H1 (cell line): ENCODE data around the gene PCDHGB1. TPM values are rescaled to one million over a fixed set of nuclear protein-coding genes. Genes with fewer than 3 reads are reported as not detected.
"Not testable (repeated sequence)": the region's sequence is repeated elsewhere in the genome, so short reads cannot be mapped to it uniquely, and the experiment has no call there.

Experiments used
- CTCF ChIA-PET: fragments of 300-600 bp; sonication (Branson Sonifier 250); formaldehyde crosslinking; loops from one replicate; lab custom pipeline; 2021; ENCODE audit not compliant: partially characterized antibody; lab: Charles Lee
- POLR2A ChIA-PET: fragments of 300-600 bp; sonication (Branson Sonifier 250); formaldehyde crosslinking; loops from one replicate; lab custom pipeline; 2021; ENCODE audit warnings: inconsistent platforms; ENCODE audit not compliant: partially characterized antibody; lab: Charles Lee
- DNase-seq, 2 experiments: peaks; one replicate each; pipeline versions ENCODE4 v3.0.0 to v3.0.0-alpha.2; 2010 to 2022; ENCODE audit warnings: low spot score in 2 of 2, low read depth in 1 of 2, mixed read lengths in 1 of 2
- FAIRE-seq: peaks from 2 replicates; lab custom pipeline; 2011; peaks lifted over from hg19 to GRCh38; lab: Jason Lieb, UNC
- H2AFZ ChIP-seq: 2 replicates; pipeline ENCODE4 v1.8.1; 2012; ENCODE audit warnings: low read length, inconsistent platforms
- H2AK5ac ChIP-seq: 2 replicates; pipeline ENCODE4 v1.6.1; 2013; ENCODE audit warnings: low read depth, low read length
- H2BK120ac ChIP-seq: replicated peaks from 2 replicates; pipeline ENCODE3; 2013; ENCODE audit warnings: low read depth, low read length, inconsistent platforms
- H2BK12ac ChIP-seq: 2 replicates; pipeline ENCODE4 v1.6.1; 2013; ENCODE audit warnings: low read depth, low read length
- H2BK15ac ChIP-seq: 2 replicates; pipeline ENCODE4 v1.6.1; 2013; ENCODE audit warnings: low read length
- H2BK20ac ChIP-seq: 2 replicates; pipeline ENCODE4 v1.6.1; 2013; ENCODE audit warnings: low read length
- H2BK5ac ChIP-seq: 2 replicates; pipeline ENCODE4 v1.6.1; 2013; ENCODE audit warnings: low read depth, low read length
- H3K14ac ChIP-seq: 2 replicates; pipeline ENCODE4 v1.6.1; 2013; ENCODE audit warnings: inconsistent platforms; ENCODE audit not compliant: insufficient read length
- H3K18ac ChIP-seq: 2 replicates; pipeline ENCODE4 v1.6.1; 2013; ENCODE audit warnings: low read length; ENCODE audit errors: extremely low read depth
- H3K23ac ChIP-seq: 2 replicates; pipeline ENCODE4 v1.6.1; 2013; ENCODE audit warnings: inconsistent platforms; ENCODE audit not compliant: insufficient read length
- H3K23me2 ChIP-seq: 2 replicates; pipeline ENCODE4 v1.6.1; 2013; ENCODE audit warnings: low read depth, low read length
- H3K27ac ChIP-seq: 2 replicates; pipeline ENCODE4 v1.6.1; 2011; ENCODE audit warnings: low read depth, low read length, inconsistent platforms
- H3K27me3 ChIP-seq, 4 experiments: replicated peaks in 1 of 4; 1 replicate in 1 of 4; 2 replicates in 3 of 4; pipeline versions ENCODE4 v1.6.1 to v1.8.1; 2011 to 2013; ENCODE audit warnings: low read length in 3 of 4, mild to moderate bottlenecking in 3 of 4, inconsistent platforms in 2 of 4, mixed read lengths in 2 of 4, moderate library complexity in 1 of 4; ENCODE audit not compliant: control insufficient read depth in 3 of 4, insufficient read depth in 3 of 4; ENCODE audit errors: extremely low read depth in 1 of 4
- H3K36me3 ChIP-seq, 4 experiments: 2 replicates each; pipeline versions ENCODE4 v1.6.1 to v1.8.1; 2011 to 2013; ENCODE audit warnings: mild to moderate bottlenecking in 4 of 4, low read length in 3 of 4, moderate library complexity in 2 of 4, control low read depth in 1 of 4, inconsistent platforms in 1 of 4; ENCODE audit not compliant: insufficient read depth in 4 of 4, control insufficient read depth in 2 of 4
- H3K4ac ChIP-seq: replicated peaks from 2 replicates; pipeline ENCODE3; 2013; ENCODE audit warnings: low read length, low read depth, mixed read lengths, inconsistent platforms; ENCODE audit not compliant: insufficient read length
- H3K4me1 ChIP-seq, 4 experiments: replicated peaks in 1 of 4; 1 replicate in 1 of 4; 2 replicates in 3 of 4; pipeline versions ENCODE4 v1.6.1 to v1.8.1; 2011 to 2013; ENCODE audit warnings: low read length in 3 of 4, inconsistent platforms in 2 of 4, mixed read lengths in 1 of 4; ENCODE audit not compliant: insufficient read depth in 4 of 4, control insufficient read depth in 3 of 4
- H3K4me2 ChIP-seq, 2 experiments: 2 replicates each; pipeline versions ENCODE4 v1.6.1 to v1.8.1; 2011 to 2013; ENCODE audit warnings: low read depth in 2 of 2, low read length in 2 of 2, control low read depth in 1 of 2, inconsistent platforms in 1 of 2, mild to moderate bottlenecking in 1 of 2; ENCODE audit not compliant: insufficient read depth in 1 of 2
- H3K4me3 ChIP-seq, 4 experiments: fragments of 200-600, 300-600 bp in 1 of 4; sonication (generic), shearing (Covaris generic), sonication (Bioruptor Twin) in 1 of 4; 2 replicates each; pipeline versions ENCODE4 v1.5.1 to v1.8.1; 2011 to 2016; ENCODE audit warnings: low read length in 4 of 4, low read depth in 3 of 4, control low read depth in 2 of 4, inconsistent platforms in 2 of 4, mild to moderate bottlenecking in 2 of 4, mixed read lengths in 1 of 4, moderate library complexity in 1 of 4; ENCODE audit not compliant: insufficient read depth in 2 of 4; ENCODE audit errors: extremely low read depth in 1 of 4
- H3K56ac ChIP-seq: replicated peaks from 2 replicates; pipeline ENCODE3; 2013; ENCODE audit warnings: low read depth, mild to moderate bottlenecking, mixed read lengths, low read length, inconsistent platforms; ENCODE audit not compliant: insufficient read length
- H3K79me1 ChIP-seq: 2 replicates; pipeline ENCODE4 v1.6.1; 2013; ENCODE audit warnings: low read depth, low read length, control low read depth
- H3K79me2 ChIP-seq, 2 experiments: 2 replicates each; pipeline versions ENCODE4 v1.6.1 to v1.8.1; 2012 to 2013; ENCODE audit warnings: low read length in 2 of 2, mild to moderate bottlenecking in 2 of 2, inconsistent platforms in 1 of 2; ENCODE audit not compliant: insufficient read depth in 2 of 2, control insufficient read depth in 1 of 2
- H3K9ac ChIP-seq, 4 experiments: replicated peaks in 1 of 4; 1 replicate in 1 of 4; 2 replicates in 3 of 4; pipeline versions ENCODE4 v1.6.1 to v1.8.1; 2011 to 2013; ENCODE audit warnings: low read depth in 3 of 4, low read length in 3 of 4, control low read depth in 2 of 4, mild to moderate bottlenecking in 2 of 4, moderate library complexity in 2 of 4, inconsistent platforms in 1 of 4; ENCODE audit errors: extremely low read depth in 1 of 4
- H3K9me3 ChIP-seq, 2 experiments: 2 replicates each; pipeline versions ENCODE4 v1.6.1 to v1.8.1; 2012 to 2013; ENCODE audit warnings: mild to moderate bottlenecking in 2 of 2, moderate library complexity in 2 of 2, control low read depth in 1 of 2, inconsistent platforms in 1 of 2, low read depth in 1 of 2, low read length in 1 of 2, mixed read lengths in 1 of 2; ENCODE audit not compliant: insufficient read depth in 2 of 2
- H4K20me1 ChIP-seq, 2 experiments: replicated peaks in 1 of 2; 2 replicates each; pipeline versions ENCODE3 to v1.8.1; 2011 to 2013; ENCODE audit warnings: inconsistent platforms in 2 of 2, low read length in 2 of 2, mild to moderate bottlenecking in 1 of 2; ENCODE audit not compliant: insufficient read depth in 2 of 2, control insufficient read depth in 1 of 2
- H4K5ac ChIP-seq: 2 replicates; pipeline ENCODE4 v1.6.1; 2013; ENCODE audit warnings: low read length, low read depth, mixed read lengths, inconsistent platforms; ENCODE audit not compliant: insufficient read length
- H4K8ac ChIP-seq: 2 replicates; pipeline ENCODE4 v1.8.0; 2013; ENCODE audit warnings: mild to moderate bottlenecking, moderate library complexity, low read length, inconsistent platforms; ENCODE audit not compliant: insufficient read depth; ENCODE audit errors: extremely low read depth
- H4K91ac ChIP-seq: replicated peaks from 2 replicates; pipeline ENCODE3; 2013; ENCODE audit warnings: low read length, mixed read lengths, inconsistent platforms; ENCODE audit not compliant: insufficient read length
- whole genome bisulfite sequencing, 2 experiments: shearing (Covaris generic) in 1 of 2; methylation state at CpG; one replicate each; pipeline versions ENCODE4 v1.1.6 to v1.1.7; 2013 to 2015; ENCODE audit warnings: low lambda C conversion rate in 2 of 2, mixed read lengths in 2 of 2, inconsistent platforms in 1 of 2, low coverage in 1 of 2, missing lambda C conversion rate in 1 of 2; ENCODE audit not compliant: insufficient replicate concordance in 2 of 2, insufficient coverage in 1 of 2, insufficient read length in 1 of 2; ENCODE audit errors: extremely low coverage in 1 of 2, missing lambda C conversion rate in 1 of 2; 5-methylcytosine and 5-hydroxymethylcytosine counted together
- polyA plus RNA-seq, 7 experiments: library from polyadenylated mRNA; depleted of rRNA in 3 of 7; stranded (reverse) in 5 of 7; unstranded in 2 of 7; fragments of >200 nt in 5 of 7; fragments of 200-250 nt in 2 of 7; gene quantifications; 1 replicate in 5 of 7; 2 replicates in 1 of 7; 4 replicates in 1 of 7; pipeline versions ENCODE4 v1.2.1 to v1.2.3, GENCODE V29; 2011 to 2013; ENCODE audit warnings: missing spikeins in 2 of 7, mixed read lengths in 2 of 7
- total RNA-seq: library from RNA; stranded (reverse); fragmentation: NEBNext Ultra II Directional; extraction: Animal tissue kit (Norgen Biotek cat#: 25700); gene quantifications from 2 replicates; pipeline ENCODE4 v1.2.1, GENCODE V29; 2021

The PCDHGB1 gene
- total and polyA plus RNA-seq, 2 of the 8 experiments (the other 6 are each of a cell fraction or from before 2014, with no cell fraction given), result 1.3 to 2.8 TPM

DNA sequence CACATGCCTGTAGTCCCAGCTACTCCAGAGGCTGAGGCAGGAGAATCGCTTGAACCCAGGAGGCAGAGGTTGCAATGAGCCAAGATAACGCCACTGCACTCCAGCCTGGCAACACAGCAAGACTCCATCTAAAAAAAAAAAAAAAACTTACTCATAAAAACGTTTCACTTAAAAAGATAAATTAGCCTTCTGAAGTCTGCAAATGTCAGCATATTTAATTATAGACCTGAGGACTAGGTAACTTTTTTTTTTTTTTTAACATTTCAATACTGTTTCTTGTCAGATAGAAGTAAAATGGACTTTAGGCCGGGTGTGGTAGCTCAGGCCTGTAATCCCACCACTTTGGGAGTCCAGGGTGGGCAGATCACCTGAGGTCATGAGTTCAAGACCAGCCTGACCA, 32.9 kb upstream of the PCDHGB1 start:
- H4K8ac ChIP-seq, H3K27me3 ChIP-seq, H2BK5ac ChIP-seq, H3K9ac ChIP-seq, H3K4ac ChIP-seq, H2BK15ac ChIP-seq, H3K56ac ChIP-seq, H3K23ac ChIP-seq, H3K23me2 ChIP-seq, H2AFZ ChIP-seq, H3K27ac ChIP-seq, H3K14ac ChIP-seq, DNase-seq, H4K91ac ChIP-seq, H3K4me1 ChIP-seq, H2BK12ac ChIP-seq, H3K4me2 ChIP-seq, H4K5ac ChIP-seq, FAIRE-seq, H3K18ac ChIP-seq, H3K79me1 ChIP-seq, H4K20me1 ChIP-seq, H3K4me3 ChIP-seq, H2BK120ac ChIP-seq, H2BK20ac ChIP-seq, H2AK5ac ChIP-seq: not testable (repeated sequence)
- peaks cover 22 to 27% of the 10 kb centered on the region in 2 experiments for H3K9me3 ChIP-seq
- H3K79me2 ChIP-seq, result peaks cover 11 to 25% of the 10 kb centered on the region in 2 experiments
- CTCF ChIA-PET, result interaction anchor here (0.8 to 5.0 kb wide), 6 partner anchors 18 to 196 kb away, joined by 4 to 19 read pairs (median 4); partner anchors contain the start of gene PCDHB15
- H3K36me3 ChIP-seq, result peaks cover 5 to 27% (median 19%) of the 10 kb centered on the region in 4 experiments; a peak in 6 of 8 replicates
- WGBS, 2 experiments, result 83% methylated on average over 4 of the region's 4 CpGs; no CpG with 5 or more reads in 1 of the 2 experiments
- POLR2A ChIA-PET, result interaction anchor here (0.7 to 2.5 kb wide), 4 partner anchors 11 to 172 kb away, joined by 3 to 7 read pairs (median 3); partner anchors contain the start of gene PCDHGC5
